Astrocyte of the cerebellum (primary cell): Measurements from ENCODE around the gene DXO.

ENCODE experiments used
- DNase-seq: peaks from one replicate; pipeline ENCODE4 v3.0.0-alpha.2; 2011; ENCODE audit warnings: low read depth
- H3K4me3 ChIP-seq: 2 replicates; pipeline ENCODE4 v1.5.1; 2011; ENCODE audit warnings: mild to moderate bottlenecking, low read depth, low read length, moderate library complexity
- CTCF ChIP-seq: IDR thresholded peaks from 2 replicates; pipeline ENCODE4 v1.5.1; 2012; ENCODE audit warnings: low read length, low read depth, moderate library complexity, mild to moderate bottlenecking; ENCODE audit errors: missing control alignments
- in situ Hi-C: cut with HindIII; loops from 2 replicates; pipeline ENCODE4 v1.10.0; 2017; ENCODE audit warnings: low sequenced_read_pairs

DXO gene

GRCh38 chr6:31972709-31973350 lies 892 bp upstream of the DXO start:
- DNase-seq, result no peak
- peak overlapping the region; percentile 72 for H3K4me3 ChIP-seq
- no peak for TF ChIP-seq CTCF
- in situ Hi-C loops, result no loop called here

GRCh38 chr6:31971279-31971992 lies 502 bp downstream of the DXO start:
- in situ Hi-C loops, result no loop called here
- peak overlapping the region; percentile 72 for H3K4me3 ChIP-seq
- DNase-seq, result no peak
- TF ChIP-seq CTCF, result no peak

GRCh38 chr6:31970604-31971271 lies 1.2 kb downstream of the DXO start:
- H3K4me3 ChIP-seq, result peak overlapping the region; percentile 72
- no peak for TF ChIP-seq CTCF
- DNase-seq, result no peak
- in situ Hi-C loops, result no loop called here

GRCh38 chr6:31969712-31970603 lies 2.0 kb downstream of the DXO start:
- no peak for TF ChIP-seq CTCF
- H3K4me3 ChIP-seq, result peak overlapping the region; percentile 72
- in situ Hi-C loops, result no loop called here
- DNase-seq, result no peak

GRCh38 chr6:31968791-31969711 lies 2.9 kb downstream of the DXO start:
- in situ Hi-C loops, result no loop called here
- TF ChIP-seq CTCF, result no peak
- DNase-seq, result no peak
- H3K4me3 ChIP-seq, result no peak overlapping the region
